BJ (cell line): ENCODE measurements around the gene BMAL1. TPM values are rescaled to one million over a fixed set of nuclear protein-coding genes. Genes with fewer than 3 reads are reported as not detected.
"Not testable (repeated sequence)": the region's sequence is repeated elsewhere in the genome, so short reads cannot be mapped to it uniquely, and the experiment has no call there.

Experiments used
- CTCF ChIA-PET: fragments of 350-600 bp; formaldehyde crosslinking; extraction: SDS; loops from one replicate; lab custom pipeline; 2021; ENCODE audit warnings: antibody characterized with exemption, inconsistent platforms; lab: Yijun Ruan, JAX
- POLR2A ChIA-PET: fragments of 300-600 bp; sonication (Branson Sonifier 250); formaldehyde crosslinking; extraction: SDS; loops from one replicate; lab custom pipeline; 2021; ENCODE audit warnings: antibody characterized with exemption; lab: Charles Lee
- DNase-seq: peaks from one replicate; pipeline ENCODE4 v3.0.0-alpha.2; 2011; ENCODE audit warnings: low read depth
- H3K27me3 ChIP-seq: 2 replicates; pipeline ENCODE4 v1.6.0; 2011; ENCODE audit warnings: low read length; ENCODE audit not compliant: control insufficient read depth, insufficient read depth
- H3K36me3 ChIP-seq: 2 replicates; pipeline ENCODE4 v1.5.1; 2011; ENCODE audit warnings: low read length; ENCODE audit not compliant: control insufficient read depth, insufficient read depth
- H3K4me3 ChIP-seq: 2 replicates; pipeline ENCODE4 v1.5.1; 2011; ENCODE audit warnings: low read depth, mild to moderate bottlenecking, control low read depth, low read length
- polyA plus RNA-seq: library from polyadenylated mRNA; depleted of rRNA; stranded (reverse); fragments of >200 nt; gene quantifications from 2 replicates; pipeline ENCODE4 v1.2.3, GENCODE V29; 2011
- TF ChIP-seq, protein P1 (sequence below): IDR thresholded peaks from 2 replicates; pipeline ENCODE4 v1.5.1; 2011; ENCODE audit warnings: low read depth, mild to moderate bottlenecking, control low read depth, inconsistent platforms, low read length, moderate library complexity; ENCODE audit not compliant: insufficient read depth

BMAL1 gene
- polyA plus RNA-seq, 1 experiment: 6.1 TPM

DNA sequence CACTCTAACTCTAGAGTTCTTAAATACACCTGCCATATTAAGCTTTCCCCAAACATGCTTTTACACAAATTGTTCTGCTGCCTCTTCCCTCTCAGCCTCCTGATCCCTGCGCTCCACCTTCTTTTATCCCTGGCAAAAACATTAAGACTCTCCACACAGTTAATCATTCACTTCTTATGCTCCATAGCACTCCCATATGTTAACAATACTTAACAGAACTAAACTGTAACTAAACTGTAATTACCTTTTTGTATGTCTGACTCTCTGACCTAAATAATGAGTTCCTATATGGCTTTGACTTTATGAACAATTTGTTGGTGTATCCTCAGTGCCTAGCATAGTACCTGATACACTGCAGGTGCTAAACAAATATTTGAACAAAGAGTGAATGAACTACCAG lies 113.6 kb downstream of the BMAL1 start:
- ChIA-PET CTCF (no interaction called here), POLR2A (no interaction called here)
- H3K4me3 ChIP-seq: no peak overlapping the region
- no peak for DNase-seq
- peaks cover 1% of the 10 kb centered on the region for H3K36me3 ChIP-seq
- no peaks in the 10 kb centered on the region for H3K27me3 ChIP-seq
- TF ChIP-seq, protein P1, sequence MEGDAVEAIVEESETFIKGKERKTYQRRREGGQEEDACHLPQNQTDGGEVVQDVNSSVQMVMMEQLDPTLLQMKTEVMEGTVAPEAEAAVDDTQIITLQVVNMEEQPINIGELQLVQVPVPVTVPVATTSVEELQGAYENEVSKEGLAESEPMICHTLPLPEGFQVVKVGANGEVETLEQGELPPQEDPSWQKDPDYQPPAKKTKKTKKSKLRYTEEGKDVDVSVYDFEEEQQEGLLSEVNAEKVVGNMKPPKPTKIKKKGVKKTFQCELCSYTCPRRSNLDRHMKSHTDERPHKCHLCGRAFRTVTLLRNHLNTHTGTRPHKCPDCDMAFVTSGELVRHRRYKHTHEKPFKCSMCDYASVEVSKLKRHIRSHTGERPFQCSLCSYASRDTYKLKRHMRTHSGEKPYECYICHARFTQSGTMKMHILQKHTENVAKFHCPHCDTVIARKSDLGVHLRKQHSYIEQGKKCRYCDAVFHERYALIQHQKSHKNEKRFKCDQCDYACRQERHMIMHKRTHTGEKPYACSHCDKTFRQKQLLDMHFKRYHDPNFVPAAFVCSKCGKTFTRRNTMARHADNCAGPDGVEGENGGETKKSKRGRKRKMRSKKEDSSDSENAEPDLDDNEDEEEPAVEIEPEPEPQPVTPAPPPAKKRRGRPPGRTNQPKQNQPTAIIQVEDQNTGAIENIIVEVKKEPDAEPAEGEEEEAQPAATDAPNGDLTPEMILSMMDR: no peak

DNA sequence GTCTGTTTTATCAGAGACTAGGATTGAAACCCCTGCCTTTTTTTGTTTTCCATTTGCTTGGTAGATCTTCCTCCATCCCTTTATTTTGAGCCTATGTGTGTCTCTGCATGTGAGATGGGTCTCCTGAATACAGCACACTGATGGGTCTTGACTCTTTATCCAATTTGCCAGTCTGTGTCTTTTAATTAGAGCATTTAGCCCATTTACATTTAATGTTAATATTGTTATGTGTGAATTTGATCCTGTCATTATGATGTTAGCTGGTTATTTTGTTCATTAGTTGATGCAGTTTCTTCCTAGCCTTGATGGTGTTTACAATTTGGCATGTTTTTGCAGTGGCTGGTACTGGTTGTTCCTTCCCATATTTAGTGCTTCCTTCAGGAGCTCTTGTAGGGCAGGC lies 120.7 kb downstream of the BMAL1 start:
- H3K27me3 ChIP-seq, DNase-seq, H3K36me3 ChIP-seq, POLR2A ChIA-PET, H3K4me3 ChIP-seq, CTCF ChIA-PET: not testable (repeated sequence)

DNA sequence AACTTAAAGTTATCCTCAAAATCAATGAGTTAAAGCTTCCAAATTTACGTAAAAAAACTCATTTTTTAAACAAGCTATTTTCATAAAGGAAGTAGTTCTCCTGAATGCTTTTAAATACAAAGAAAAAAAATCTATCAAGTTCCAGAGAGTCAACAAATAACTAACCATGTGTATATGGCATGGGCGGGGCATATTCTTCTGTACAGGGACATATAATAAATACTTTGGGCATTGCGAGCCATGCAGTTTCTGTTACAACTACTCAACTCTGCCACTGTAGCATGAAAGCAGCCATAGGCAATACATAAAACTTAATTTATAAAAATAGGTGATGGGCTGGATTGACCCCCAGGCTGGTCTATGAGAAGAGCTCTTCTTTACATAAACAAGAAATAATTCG lies 127.6 kb downstream of the BMAL1 start:
- TF ChIP-seq, protein P1: no peak
- CTCF ChIA-PET: interaction anchor here (1.1 kb wide), 1 partner anchor 22 kb away, joined by 3 read pairs; no protein-coding TSS in a partner anchor
- peaks cover 2% of the 10 kb centered on the region; the same call in 1 of the 2 replicates for H3K36me3 ChIP-seq
- H3K4me3 ChIP-seq: no peak overlapping the region
- DNase-seq: no peak
- no peaks in the 10 kb centered on the region for H3K27me3 ChIP-seq
- POLR2A ChIA-PET: no interaction called here

DNA sequence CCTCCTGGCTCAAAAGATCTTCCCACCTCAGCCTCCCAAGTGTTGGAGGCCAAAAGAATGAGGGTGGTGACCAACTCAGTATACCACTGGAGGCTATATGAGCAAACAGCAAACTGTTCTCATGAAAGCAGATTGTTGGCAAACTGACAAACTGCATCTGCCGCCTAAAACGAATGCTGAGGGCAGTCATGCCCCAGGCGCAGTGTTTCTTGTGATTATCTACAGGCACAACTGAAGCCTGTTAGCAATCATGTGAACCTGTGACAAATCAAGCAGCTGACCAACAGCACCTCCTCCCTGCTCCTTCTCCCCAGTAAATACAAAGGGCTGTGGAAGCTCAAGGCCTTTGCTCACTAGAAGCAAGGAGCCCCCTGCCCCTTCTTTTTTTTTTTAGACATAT lies 137.6 kb downstream of the BMAL1 start:
- Histone ChIP-seq H3K27me3 (no peaks in the 10 kb centered on the region), H3K4me3 (no peak overlapping the region), H3K36me3 (0 out of 2 replicates have a peak, but pooled peaks cover 3% of the 10 kb centered on the region)
- ChIA-PET CTCF (interaction anchor here (1.0 kb wide), 1 partner anchor 51 kb away, joined by 3 read pairs; no protein-coding TSS in a partner anchor), POLR2A (no interaction called here)
- no peak for DNase-seq
- TF ChIP-seq, protein P1: no peak

DNA sequence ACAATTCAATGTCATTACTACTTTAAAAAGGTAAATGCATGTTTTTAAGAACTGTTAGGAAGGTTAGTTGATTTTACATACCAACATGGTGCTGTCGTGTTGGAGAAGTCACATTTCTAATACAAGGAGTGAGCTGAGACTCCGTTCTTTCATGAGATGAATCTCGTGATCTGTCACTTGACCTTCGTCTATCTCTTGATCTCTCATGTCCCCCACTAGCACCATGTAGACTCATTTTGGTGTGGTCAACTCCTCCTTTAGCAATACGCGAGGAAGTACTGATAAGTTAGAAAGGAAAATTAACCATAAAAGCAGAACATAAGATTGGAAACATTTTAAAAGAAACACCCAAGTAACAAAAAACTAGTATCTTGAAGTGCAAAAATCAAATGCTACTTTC lies 144.0 kb downstream of the BMAL1 start:
- POLR2A ChIA-PET: no interaction called here

More for the DNA sequence above, 144.0 kb downstream of the BMAL1 start:
- TF ChIP-seq, protein P1: no peak
- DNase-seq: no peak
- no peaks in the 10 kb centered on the region for H3K36me3 ChIP-seq
- no peaks in the 10 kb centered on the region for H3K27me3 ChIP-seq
- CTCF ChIA-PET: interaction anchor here (0.7 to 0.8 kb wide), 2 partner anchors 15 to 16 kb away, joined by 6 to 7 read pairs; no protein-coding TSS in a partner anchor
- H3K4me3 ChIP-seq: no peak overlapping the region
